ENCODE measurements around the gene TMEM178B.

The TMEM178B gene

DNA sequence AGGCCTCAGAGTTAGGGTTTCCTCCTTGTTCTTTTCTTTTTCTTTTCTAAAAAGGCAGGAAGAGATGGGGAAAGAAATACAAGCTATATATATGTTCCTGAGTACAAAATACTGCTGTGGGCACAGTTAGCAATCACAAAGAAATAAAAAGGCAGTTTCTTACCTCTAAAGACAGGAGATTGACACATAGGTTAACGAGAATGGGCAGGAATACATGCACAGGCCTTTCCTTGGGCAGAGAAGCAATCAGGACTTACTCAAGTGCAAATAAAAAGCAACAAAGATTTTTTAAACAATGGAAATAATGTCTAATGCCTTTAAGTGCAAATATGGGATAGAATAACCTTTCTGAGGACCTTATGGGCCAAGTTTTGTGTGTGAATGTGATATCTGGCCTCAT lies 357.8 kb downstream of the TMEM178B start:
- no peak for DNase-seq (ENCODE audit: low read depth)

DNA sequence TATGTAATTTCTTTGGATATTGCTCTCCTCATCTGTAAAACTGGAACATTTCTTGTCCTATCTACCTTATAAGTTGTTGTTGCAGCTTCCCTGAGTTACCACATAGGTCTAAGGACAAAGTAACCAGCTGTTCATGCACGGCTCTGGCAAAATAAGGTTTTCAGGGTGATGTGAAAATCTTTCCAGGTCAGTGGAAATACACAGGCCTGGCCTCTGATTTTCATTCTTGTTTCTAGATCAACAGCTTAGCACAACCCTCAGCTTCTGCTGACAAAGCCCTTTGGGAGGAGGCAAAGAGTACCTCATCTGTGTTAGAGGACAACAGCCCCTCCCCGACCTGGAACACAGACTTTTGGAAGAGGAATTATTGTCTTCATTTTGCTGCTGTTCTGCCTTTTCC lies 359.8 kb downstream of the TMEM178B start:
- DNase-seq (ENCODE audit: low read depth) = no peak

DNA sequence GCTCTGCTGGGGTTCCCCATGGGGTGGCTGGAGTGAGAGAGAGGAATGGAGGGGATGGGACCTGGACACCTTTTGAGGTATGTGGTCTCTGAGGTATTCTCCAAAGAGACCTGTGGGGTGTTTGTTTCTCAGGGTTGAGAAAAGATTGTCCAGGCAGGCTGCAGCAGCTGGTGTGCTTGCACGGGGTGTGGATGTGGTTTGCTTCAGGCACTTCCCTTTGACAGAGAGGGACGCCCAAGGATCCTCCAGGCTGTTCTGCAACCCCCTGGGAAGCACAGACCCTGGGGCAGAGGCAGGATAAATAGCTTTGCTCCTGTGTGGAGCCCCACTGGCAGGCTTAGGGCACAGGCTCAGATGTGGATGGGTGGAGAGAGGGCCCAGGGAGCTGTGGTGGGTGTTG lies 362.3 kb downstream of the TMEM178B start:
- no peak for DNase-seq (ENCODE audit: low read depth)

DNA sequence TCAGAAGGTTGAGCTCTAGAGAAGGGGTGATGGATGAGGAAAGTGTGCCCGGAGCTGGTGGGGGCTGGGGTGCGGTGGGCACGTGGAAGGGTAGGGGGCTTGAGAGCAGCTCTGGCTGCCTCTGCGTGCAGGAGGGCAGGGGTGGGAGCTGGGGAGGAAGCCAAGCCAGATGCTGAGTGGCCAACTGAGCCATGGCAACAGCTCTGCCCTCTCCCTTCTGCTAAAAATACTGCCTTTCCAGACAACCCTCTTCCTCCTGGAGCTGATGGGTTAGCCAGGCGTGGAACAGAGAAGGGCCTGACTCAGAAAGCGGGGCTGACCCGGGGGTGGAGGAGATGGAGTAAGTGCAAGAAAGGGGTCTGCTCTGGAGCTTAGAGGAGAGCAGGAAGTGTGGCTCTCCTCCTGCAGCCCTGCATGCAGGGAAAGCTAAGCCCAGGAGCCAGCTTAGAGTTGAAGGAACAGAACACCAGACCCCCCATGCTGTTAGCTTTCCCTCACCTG lies 362.8 kb downstream of the TMEM178B start:
- DNase-seq (ENCODE audit: low read depth) = no peak

DNA sequence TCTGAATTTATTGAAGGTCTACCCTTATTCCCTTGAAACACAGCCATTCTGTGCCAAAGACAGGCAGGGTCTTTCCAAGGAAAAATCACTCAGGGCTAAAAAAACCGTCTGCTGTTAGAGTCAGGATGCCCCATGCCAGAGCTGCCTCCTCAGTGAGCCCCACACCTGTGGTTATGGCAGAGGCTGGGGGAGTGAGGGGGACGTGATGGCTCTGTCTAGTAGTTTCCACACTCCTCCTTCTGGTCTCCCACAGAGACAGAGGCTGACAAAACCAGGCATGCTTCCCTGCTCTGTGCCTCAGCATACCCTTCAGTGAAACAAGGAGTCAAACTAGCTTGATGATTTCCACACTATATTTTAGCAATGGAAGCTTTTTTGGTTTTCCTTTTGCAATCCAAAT lies 365.3 kb downstream of the TMEM178B start:
- no peak for DNase-seq (ENCODE audit: low read depth)

DNA sequence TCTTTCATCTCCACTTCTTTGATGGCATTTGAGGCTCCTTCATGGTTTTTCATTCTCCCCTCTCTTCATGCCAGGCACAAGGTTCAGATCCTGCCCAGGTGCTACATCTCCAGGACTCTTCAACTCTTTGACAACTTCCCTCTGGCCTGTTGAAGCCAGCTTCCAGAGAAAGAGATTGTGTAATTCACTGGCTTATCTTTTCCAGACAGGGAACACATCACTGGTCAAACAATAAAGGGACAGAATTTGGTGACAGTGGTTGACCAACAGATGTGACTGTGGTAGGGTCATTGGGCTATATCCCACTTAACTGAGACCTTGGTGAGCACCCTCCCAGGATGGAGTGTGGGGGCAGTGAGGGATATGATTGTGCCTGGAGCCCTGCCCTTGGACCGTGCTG lies 365.9 kb downstream of the TMEM178B start:
- no peak for DNase-seq (ENCODE audit: low read depth)

DNA sequence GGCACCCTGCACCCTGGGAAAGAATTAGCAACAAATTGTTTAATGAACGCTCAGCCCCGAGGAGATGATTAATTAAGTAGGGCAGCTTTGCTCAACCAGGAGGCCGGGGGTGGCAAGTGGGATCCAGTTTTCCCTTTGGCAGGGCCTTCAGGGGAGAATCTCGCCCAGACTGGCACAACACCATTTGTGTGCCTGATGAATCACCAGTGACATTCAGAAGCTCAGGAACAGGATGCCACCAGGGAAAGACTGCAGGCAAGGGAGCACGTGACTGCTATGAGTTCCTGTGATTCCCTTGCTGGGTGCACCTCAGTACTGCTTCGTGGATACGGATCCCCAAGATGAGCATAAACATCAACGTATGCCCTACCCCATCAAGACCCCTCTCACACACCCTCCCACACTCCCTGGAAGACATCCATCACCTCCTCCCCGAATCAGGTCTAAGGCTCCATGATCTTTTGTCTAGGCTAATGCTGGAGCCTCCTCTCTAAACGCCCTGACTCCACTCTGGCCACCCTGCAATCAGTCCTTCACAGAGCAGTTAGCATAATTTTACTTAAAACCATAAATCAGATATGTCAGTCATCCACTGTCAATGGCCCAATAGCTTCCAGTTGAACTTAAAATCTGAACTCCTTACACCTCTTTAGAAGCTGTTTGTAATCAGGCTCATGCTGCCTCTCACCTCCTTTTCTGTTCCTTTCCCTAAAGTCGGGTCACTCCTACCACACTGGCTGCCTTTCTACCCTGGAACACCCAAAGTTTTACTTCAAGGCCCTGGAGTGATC lies 368.2 kb downstream of the TMEM178B start:
- no peak for DNase-seq (ENCODE audit: low read depth)

DNA sequence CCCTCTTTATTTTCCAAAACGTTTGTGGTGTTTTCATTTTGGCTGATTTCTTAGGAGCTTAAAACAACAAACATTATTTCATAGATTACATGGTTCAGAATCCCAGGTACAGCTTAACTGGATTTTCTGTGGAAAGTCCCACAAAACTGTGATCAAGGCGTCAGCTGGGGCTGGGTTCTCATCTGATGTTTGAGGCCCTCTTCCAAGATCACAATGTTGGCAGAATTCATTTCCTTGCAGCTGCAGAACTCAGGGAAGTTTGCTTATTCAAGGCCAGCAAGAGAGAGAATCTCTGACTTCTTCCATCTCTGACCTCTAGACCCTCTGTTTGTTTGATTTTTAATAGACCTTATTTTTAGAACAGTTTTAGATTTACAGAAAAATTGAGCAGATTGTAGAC lies 368.9 kb downstream of the TMEM178B start:
- no peak for DNase-seq (ENCODE audit: low read depth)

DNA sequence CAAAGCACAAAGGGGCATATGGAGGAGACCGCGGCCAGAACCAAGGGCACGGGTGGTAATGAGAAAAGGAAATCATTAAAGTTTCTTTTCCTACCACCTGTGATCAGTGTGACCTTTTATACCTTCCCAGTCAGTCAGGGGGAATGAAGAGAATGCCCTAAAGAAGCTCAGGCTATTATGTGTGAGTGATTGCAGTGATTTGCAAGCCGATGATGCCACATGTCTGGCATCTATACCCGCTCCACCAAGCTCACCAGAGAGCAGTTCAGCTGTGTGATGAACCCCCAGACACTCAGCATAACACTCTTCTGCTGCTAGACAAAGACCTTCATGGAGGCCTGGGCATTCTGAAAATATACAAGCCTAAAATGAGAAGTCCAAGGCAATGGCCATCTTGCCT lies 371.1 kb downstream of the TMEM178B start:
- DNase-seq (ENCODE audit: low read depth) = no peak

DNA sequence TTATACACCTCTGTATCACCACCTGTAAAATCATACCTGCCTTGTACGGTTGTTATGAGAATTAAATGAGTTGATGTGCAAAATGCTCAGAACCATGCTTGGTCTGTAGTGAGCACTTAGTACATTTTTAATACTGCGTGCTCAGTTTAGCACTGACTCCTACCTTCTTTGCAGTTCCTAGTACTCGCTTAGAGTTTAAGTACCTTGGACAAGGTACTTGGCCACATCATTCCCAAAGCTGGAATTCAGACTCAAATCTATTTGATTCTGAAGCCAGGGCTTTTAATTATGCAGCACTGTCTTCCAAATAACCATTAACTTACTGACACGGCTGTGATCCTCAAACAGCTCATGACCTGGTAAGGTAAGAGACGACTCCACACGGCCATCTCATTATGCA lies 377.4 kb downstream of the TMEM178B start:
- no peak for DNase-seq (ENCODE audit: low read depth)

DNA sequence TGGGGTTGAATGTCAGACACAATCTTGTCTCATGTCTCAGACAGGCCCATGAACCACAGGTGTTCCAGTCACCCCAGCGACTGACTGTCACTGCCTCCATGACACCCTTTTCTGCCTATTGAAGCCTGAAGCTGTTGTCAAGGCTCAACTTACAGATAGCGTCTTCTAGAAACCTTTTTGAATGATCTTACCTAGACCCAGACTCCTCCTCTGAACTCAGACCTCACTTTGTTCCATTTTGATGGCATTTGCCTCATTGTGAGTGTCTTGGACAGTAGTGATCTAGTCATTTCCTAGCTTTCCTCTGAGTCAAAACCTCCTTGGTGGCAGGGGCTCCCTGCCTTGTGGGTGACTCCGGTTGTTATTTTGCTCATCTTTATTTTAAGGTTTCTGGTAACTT lies 379.0 kb downstream of the TMEM178B start:
- no peak for DNase-seq (ENCODE audit: low read depth)

DNA sequence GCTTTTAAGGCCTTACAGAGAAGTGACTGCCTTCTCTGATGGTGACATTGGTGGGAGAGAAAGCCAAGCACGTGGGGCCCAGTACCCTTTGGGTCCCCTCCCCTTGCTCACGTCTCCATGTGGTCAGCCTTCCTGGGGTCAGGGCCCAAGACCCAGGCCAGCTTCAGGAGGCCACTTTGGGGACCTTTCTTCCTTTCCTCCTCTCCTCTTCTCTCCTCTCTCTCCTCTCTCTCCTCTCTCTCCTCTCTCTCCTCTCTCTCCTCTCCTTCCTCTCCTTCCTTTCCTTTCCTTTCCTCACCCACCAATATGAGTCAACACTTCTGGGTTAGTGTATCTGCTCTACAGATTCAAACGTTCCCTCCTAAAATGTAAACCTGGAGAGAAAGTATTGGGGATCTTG lies 380.5 kb downstream of the TMEM178B start:
- DNase-seq (ENCODE audit: low read depth) = no peak

DNA sequence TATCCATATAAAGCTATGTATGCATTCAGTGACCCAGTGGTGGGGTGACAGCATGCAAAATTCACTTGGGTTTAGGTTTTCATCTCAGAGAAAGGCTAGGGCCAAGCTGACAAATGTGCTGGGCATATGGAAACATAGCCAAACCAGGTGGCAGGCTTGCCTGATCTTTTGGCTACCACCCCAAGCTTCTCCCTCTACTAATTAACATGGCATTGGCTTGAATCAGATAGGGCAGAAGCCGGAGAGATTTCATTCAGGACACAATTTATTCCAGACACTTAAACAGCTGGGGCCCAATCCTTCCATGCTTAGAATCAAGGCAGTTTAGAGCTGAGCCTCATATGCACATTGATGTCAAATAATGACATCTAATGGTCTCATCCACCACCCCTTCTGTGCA lies 381.9 kb downstream of the TMEM178B start:
- no peak for DNase-seq (ENCODE audit: low read depth)

DNA sequence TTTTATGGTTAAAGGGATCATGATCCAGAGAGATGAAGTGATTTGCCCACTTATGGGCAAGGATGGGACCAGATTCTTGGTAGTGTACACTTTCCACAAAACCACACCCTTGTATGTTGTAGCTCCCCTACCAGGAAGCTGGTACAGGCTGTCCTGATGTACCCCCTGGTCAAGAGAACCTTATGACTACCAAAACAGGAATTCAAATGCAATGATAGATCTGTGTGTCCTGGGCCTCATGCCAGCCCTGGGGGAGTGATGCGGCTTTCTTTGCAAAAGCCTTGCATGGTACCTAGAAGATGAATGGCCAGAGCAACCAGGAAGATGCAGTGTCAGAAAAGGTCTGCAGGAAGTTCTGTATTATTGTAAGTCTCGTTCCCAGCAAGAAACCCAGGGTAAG lies 382.4 kb downstream of the TMEM178B start:
- no peak for DNase-seq (ENCODE audit: low read depth)

DNA sequence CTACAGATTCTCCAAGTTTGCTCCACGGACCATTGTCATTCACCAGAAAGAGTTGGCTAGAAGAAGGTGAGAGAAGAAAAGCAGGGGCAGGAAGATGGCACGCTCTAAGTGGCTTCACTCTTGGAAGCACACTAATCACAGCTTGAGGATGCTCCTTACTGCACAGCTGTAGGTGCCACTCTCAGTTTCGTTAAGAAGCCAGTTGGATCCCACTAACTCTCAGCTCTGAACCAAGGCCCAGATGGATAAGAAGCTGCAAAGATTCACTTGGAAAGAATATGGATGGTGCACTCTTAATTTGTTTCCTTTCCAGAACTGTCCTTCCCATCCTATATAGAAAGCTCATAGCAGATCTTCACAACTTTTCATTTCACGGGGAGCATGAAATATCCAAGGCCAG lies 382.8 kb downstream of the TMEM178B start:
- no peak for DNase-seq (ENCODE audit: low read depth)

DNA sequence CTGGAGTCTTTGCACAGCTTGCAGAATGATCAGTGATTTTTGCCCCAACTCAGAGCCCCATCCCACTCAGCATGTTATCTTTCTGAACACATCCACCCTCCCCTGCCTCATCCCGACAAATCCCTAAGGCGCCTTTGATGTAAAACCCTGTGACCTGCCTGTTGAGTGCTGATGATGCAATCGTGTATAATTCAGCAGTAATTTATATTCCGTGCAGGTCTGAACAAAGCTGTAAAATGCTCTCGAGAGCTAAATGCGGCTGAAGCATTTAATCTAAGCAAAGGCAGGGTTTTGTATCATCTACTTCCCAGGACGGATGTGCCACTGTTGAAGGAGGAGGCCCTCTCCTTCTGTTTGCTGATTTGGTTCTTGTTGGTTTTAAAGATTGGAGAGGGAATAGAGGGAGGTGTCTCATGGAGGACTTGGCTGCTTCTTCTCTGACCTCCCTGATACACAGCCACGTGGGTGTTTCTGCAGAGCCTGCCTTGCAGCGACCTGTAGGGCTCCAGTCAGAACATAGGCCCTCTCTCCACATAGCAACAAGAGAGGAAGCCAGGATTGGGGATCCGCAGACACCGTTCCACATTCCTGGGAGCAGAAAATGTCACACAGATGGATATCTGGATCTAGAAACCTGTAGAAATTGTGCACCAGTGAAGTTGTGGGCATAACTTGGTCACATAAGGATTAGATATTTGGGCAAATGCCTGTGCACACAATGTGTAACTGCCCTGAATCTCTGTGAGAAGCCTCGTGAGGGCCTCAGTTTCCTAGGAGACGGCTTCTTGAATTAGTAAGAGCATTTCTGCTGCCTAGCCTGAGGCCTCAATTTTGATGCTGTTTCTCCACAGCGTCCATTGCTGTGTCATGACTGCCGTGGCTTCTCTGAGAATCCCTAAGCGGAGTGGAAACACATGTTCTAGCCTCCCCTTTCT lies 387.2 kb downstream of the TMEM178B start:
- DNase-seq (ENCODE audit: low read depth) = no peak

DNA sequence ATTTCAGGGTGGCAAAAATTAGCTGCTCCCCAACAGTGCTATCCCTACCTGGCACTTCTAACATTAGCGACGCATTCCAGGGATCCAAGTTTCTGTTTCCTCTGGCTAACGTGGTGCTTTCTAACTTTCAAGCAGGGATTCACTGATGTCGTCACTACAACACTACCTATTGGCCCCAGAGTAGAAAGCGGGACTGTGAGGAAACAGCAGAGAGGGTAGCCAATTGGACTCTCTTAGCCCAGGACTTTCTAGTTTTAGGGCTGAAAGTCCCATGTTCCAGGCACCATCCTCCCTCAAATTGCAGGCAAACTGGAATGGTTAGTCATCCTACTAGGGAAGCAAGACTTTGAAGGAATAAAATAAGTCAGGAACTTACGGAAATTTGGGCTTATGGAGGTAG lies 388.1 kb downstream of the TMEM178B start:
- DNase-seq (ENCODE audit: low read depth) = no peak

DNA sequence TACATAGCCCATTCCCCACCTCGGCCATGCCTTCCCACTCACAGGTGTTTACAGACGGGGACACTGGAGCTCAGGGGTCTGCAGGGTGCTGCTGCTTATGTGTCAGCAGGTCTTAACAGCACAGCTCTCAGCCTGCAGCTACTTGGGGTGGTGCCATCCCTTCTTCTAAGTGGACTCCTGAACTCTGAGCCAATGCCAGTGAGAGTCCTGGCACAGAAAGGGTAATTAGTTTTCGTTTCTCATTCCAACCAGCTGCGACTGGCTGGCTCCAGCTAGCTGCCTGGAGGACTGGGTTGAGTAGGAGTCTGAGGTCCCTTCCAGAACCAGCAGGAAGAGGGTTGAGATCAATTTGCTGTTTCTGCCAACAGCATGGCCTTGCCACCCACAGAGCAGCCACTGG lies 389.1 kb downstream of the TMEM178B start:
- no peak for DNase-seq (ENCODE audit: low read depth)

DNA sequence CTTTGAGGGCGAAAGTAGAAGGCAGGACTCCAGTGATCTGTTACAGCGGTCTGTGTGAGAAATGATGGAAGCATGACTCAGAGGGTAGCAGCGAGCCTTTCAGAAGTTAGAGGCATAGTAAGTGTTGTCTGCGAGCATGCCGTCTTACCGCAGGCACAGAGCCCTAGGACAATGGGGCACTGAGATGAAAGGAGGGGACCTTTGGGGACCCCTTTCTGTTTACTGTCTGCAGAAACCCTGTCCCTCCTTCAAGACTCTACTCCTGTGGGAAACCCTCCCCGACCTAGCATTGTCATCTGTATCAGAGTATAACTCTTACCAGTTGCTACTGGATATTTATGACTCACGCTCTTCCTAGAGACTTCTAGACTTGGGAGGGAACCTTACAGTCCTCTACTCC lies 390.1 kb downstream of the TMEM178B start:
- no peak for DNase-seq (ENCODE audit: low read depth)

DNA sequence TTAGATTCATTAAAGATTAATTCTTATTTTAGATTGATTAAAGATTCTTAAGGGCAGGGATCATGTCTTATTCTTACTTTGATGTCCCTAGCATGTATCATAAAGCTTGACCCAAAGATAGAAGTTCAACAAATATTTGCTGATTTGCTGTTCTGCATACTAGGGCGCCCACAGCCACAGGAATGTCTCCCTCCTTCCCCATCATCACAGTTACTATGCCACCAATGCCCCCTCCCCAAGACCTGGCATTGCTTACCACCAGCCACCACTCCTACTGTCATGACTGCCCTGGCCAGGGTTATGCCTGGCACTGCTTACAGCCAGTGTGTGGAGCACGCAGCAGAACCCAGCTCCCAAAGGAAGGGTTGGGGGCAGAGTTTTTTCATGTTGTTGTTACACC lies 390.7 kb downstream of the TMEM178B start:
- no peak for DNase-seq (ENCODE audit: low read depth)

DNA sequence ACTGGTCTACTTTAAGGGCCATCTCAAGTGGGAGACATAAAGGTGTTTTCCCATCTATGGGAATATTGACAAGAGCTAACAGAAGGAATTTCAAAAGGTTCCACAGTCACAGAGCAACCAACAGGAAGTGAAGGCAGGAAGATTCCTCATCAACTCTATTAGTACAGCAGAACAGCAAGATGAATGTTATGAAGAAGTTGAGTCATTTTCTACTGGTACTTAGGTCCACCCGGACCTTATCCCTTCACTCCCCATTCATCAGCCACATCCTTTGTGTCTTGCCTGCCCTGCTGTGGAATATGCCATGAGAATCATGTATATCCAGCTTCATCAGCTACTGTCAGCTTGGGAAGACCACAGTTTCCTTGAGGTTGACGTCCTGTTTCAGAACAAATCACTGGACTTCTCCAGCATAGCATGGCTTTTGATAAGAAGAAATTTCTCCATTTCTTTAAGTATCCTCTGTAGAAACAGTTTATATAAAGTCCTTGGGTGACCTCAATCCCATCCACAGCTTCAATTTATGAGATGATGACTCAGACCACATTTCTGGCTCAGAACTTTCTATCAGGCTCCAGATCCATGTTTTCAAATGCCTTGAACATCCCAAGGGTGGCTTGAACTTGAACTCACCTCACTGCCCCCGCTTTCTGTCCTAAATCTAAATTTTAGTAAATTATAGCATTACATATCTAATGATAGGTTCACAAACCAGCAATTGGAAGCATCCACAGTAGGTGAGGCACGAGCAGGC lies 392.5 kb downstream of the TMEM178B start:
- DNase-seq (ENCODE audit: low read depth) = no peak

DNA sequence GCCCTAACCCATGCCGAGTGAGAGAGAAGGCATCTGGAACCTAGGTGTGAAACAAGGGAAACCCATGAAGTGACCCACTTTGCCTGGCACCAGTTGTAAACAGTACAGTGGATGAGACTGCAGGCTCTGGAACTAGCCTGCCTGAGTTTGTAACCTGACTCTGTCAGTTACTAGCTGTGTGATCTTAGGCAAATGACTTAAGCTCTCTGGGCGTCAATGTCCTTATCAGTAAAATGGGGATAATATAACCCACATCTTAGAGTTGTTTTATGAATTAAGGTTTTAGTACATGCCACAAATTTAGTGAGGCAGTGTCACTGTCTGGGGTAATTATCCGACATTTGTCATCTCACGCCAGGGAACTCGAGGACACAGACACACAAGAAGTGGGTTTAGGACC lies 394.5 kb downstream of the TMEM178B start:
- DNase-seq (ENCODE audit: low read depth) = no peak
